Astrocyte of the cerebellum (primary cell): Measurements from ENCODE around the gene TLCD5.

ENCODE experiments used
- DNase-seq: peaks from one replicate; pipeline ENCODE4 v3.0.0-alpha.2; 2011; ENCODE audit warnings: low read depth
- H3K4me3 ChIP-seq: 2 replicates; pipeline ENCODE4 v1.5.1; 2011; ENCODE audit warnings: mild to moderate bottlenecking, low read depth, low read length, moderate library complexity
- CTCF ChIP-seq: IDR thresholded peaks from 2 replicates; pipeline ENCODE4 v1.5.1; 2012; ENCODE audit warnings: low read length, low read depth, moderate library complexity, mild to moderate bottlenecking; ENCODE audit errors: missing control alignments
- in situ Hi-C: cut with HindIII; loops from 2 replicates; pipeline ENCODE4 v1.10.0; 2017; ENCODE audit warnings: low sequenced_read_pairs

Gene TLCD5

DNA sequence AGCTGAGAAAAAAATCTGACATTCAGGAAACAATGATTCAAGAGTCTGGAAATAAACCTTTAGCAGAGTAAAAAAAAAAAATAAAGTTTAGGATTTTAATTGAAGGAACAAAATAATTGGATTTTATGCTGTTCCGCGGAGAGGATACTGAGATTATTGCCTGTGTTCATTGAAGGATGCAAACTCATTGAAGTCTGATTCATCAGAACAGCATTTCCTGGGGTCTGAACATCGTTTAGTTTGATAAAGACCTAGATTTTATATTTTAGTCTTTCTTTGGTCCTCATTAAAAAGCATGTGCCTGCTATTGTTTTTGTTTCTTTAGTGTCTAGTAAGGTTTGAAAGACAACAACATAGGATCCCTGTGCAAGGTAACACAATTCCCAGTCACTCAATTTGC is 4.5 kb downstream of the TLCD5 start:
- no peak for TF ChIP-seq CTCF
- H3K4me3 ChIP-seq: no peak overlapping the region
- no peak for DNase-seq
- in situ Hi-C loops: no loop called here

DNA sequence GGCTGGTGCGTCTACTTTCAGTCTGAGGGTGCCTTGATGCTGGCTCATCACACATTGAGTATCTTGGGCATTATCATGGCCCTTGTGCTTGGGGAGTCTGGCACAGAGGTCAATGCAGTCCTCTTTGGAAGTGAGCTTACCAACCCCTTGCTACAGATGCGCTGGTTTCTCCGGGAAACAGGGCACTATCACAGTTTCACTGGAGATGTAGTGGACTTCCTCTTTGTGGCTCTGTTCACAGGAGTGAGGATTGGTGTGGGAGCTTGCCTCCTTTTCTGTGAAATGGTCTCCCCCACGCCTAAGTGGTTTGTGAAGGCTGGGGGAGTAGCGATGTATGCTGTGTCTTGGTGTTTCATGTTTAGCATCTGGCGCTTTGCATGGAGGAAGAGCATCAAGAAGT is 4.9 kb downstream of the TLCD5 start:
- in situ Hi-C loops: no loop called here
- TF ChIP-seq CTCF: no peak
- no peak for DNase-seq
- H3K4me3 ChIP-seq: no peak overlapping the region

DNA sequence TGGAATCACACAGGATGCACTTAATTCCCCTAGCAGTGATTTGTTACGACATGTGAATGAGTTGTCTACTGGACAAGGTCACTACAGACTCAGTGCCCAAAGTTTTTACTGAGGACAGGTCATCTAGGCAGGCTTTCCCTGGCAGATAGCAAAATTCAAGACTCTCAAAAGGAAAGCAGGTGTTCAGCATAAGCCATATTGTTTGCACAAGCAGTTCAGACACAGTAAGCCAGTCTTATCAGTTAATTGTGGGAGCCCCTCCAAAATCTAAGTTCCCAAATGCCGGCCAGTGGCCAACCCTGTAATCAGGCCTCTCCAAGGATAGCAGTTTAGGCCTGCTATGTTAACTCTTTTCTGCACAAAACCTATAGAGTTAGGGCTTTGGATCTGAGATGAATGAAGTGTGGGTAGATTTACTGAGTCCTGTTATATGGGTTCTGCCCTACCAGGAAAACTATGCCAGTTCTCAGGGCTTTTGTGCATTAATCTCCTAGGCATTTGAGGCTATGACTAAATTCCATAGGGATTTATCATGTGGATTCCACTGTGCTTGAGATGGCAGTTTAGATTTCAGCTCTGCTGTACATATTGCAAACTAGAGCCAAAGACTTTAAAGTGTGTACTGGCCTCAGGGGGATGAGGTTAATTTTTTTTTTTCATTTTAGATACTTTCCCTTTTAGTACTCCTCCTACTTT is 6.3 kb downstream of the TLCD5 start:
- no peak overlapping the region for H3K4me3 ChIP-seq
- TF ChIP-seq CTCF: no peak
- DNase-seq: peak; percentile 68
- in situ Hi-C loops: no loop called here

GRCh38 chr11:120332822-120333716 is 8.0 kb downstream of the TLCD5 start:
- in situ Hi-C loops: no loop called here
- no peak overlapping the region for H3K4me3 ChIP-seq
- no peak for DNase-seq
- TF ChIP-seq CTCF: no peak

GRCh38 chr11:120333801-120334200 is 8.7 kb downstream of the TLCD5 start:
- DNase-seq: no peak
- in situ Hi-C loops: no loop called here
- TF ChIP-seq CTCF: no peak
- no peak overlapping the region for H3K4me3 ChIP-seq

GRCh38 chr11:120334332-120334731 is 9.2 kb downstream of the TLCD5 start:
- TF ChIP-seq CTCF: no peak
- no peak for DNase-seq
- no peak overlapping the region for H3K4me3 ChIP-seq
- in situ Hi-C loops: no loop called here
